NCI-H2171 (cell line): ENCODE measurements around the gene ACTR2.
"Not testable (repeated sequence)": the region's sequence is repeated elsewhere in the genome, so short reads cannot be mapped to it uniquely, and the experiment has no call there.

Experiments
- DNase-seq: peaks from one replicate; lab custom pipeline; 2025; lab: John Stamatoyannopoulos, UW

Gene ACTR2

GRCh38 chr2:65227456-65228262 is at the start of gene ACTR2:
ACTR2 (plus strand) TSS chr2:65227831; CDS start chr2:65227910, 79 bp downstream.
- DNase-seq = peak; percentile 93

- no peak for DNase-seq
These were observed 45.1 kb upstream of the ACTR2 start for GRCh38 chr2:65182570-65182969.

- not testable (repeated sequence) for DNase-seq
These were observed 44.2 kb upstream of the ACTR2 start for GRCh38 chr2:65183406-65183805.

- no peak for DNase-seq
These were observed 42.6 kb upstream of the ACTR2 start for GRCh38 chr2:65185012-65185411.

GRCh38 chr2:65186093-65186868 is 41.4 kb upstream of the ACTR2 start:
- DNase-seq = no peak

- peak; percentile 33 for DNase-seq
These were observed 40.5 kb upstream of the ACTR2 start for GRCh38 chr2:65186872-65187851.

- no peak for DNase-seq
These were observed 34.2 kb upstream of the ACTR2 start for GRCh38 chr2:65193446-65193845.

GRCh38 chr2:65198737-65199136 is 28.9 kb upstream of the ACTR2 start:
- DNase-seq = no peak

- DNase-seq = no peak
These were observed 28.5 kb upstream of the ACTR2 start for GRCh38 chr2:65199166-65199565.

GRCh38 chr2:65199891-65200290 is 27.7 kb upstream of the ACTR2 start:
- no peak for DNase-seq

- DNase-seq = no peak
These were observed 23.0 kb upstream of the ACTR2 start for GRCh38 chr2:65204461-65205210.

GRCh38 chr2:65212115-65212514 is 15.5 kb upstream of the ACTR2 start:
- no peak for DNase-seq

- no peak for DNase-seq
These were observed 15.0 kb upstream of the ACTR2 start for GRCh38 chr2:65212619-65213018.

- no peak for DNase-seq
These were observed 14.6 kb upstream of the ACTR2 start for GRCh38 chr2:65213035-65213434.

GRCh38 chr2:65214361-65214760 is 13.3 kb upstream of the ACTR2 start:
- no peak for DNase-seq

- no peak for DNase-seq
These were observed 12.8 kb upstream of the ACTR2 start for GRCh38 chr2:65214843-65215242.

- DNase-seq = no peak
These were observed 11.7 kb upstream of the ACTR2 start for GRCh38 chr2:65215946-65216345.

- no peak for DNase-seq
These were observed 7.0 kb upstream of the ACTR2 start for GRCh38 chr2:65220432-65221131.

- not testable (repeated sequence) for DNase-seq
These were observed 6.4 kb upstream of the ACTR2 start for GRCh38 chr2:65221275-65221674.

- DNase-seq = no peak
These were observed 593 bp upstream of the ACTR2 start for GRCh38 chr2:65227020-65227455.
